NT2/D1 (cell line): ENCODE results near the gene ARID4B.

Experiments
- SUZ12 ChIP-seq: IDR thresholded peaks from 2 replicates; pipeline ENCODE4 v1.6.1; 2011; ENCODE audit not compliant: insufficient read length, insufficient read depth; ENCODE audit errors: extremely low read depth
- YY1 ChIP-seq: IDR thresholded peaks from 2 replicates; pipeline ENCODE4 v1.6.1; 2011; ENCODE audit not compliant: insufficient read length, insufficient read depth
- ZNF274 ChIP-seq: IDR thresholded peaks from 2 replicates; pipeline ENCODE4 v1.6.1; 2011; ENCODE audit warnings: mild to moderate bottlenecking, low read depth, low read length

DNA sequence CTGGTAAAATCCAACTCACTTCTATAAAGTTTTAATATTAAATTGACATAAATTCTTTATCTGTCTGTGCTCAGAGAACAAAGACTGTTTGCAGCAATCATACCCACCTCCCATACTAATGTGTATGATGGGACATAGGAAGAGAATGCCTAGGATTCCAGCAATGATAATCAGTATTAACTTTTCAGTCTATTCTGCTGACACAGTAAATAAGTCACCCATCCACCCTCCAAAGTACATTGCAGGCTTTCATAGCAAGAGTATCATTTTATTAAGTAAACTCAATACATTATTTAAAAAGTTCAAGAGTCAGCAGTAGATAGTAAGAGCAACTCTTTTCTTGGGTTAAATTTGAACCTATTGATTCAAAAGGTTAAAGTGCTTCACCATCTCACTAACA, 175.7 kb downstream of the ARID4B start:
- TF ChIP-seq ZNF274 (no peak), YY1 (no peak), SUZ12 (no peak)
